ENCODE measurements around the gene SLC2A9.

DNA sequence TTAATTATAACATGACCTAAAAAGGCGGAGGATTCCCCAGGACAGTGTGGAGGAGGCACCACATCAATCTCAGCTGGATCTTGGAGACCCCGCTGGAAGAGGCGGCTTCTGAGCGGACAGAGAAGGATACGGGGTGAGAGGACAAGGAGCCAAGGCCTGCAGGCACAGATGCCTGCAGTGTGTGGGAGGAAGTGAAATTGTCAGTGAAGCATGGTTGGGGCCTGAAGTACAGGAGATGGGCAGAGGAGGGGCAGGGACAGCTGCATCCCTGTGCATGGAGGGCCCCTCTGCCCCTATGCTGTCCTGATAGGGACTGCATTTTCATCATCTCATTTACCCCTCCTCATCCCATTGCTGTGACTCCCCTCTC lies 1.7 kb upstream of the SLC2A9 start:
- no peak for TF ChIP-seq POLR2A (IDR thresholded peaks at IDR 0.05)
- TF ChIP-seq, protein P1, sequence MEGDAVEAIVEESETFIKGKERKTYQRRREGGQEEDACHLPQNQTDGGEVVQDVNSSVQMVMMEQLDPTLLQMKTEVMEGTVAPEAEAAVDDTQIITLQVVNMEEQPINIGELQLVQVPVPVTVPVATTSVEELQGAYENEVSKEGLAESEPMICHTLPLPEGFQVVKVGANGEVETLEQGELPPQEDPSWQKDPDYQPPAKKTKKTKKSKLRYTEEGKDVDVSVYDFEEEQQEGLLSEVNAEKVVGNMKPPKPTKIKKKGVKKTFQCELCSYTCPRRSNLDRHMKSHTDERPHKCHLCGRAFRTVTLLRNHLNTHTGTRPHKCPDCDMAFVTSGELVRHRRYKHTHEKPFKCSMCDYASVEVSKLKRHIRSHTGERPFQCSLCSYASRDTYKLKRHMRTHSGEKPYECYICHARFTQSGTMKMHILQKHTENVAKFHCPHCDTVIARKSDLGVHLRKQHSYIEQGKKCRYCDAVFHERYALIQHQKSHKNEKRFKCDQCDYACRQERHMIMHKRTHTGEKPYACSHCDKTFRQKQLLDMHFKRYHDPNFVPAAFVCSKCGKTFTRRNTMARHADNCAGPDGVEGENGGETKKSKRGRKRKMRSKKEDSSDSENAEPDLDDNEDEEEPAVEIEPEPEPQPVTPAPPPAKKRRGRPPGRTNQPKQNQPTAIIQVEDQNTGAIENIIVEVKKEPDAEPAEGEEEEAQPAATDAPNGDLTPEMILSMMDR (IDR thresholded peaks at IDR 0.05 in 4 of 5, conservative IDR thresholded peaks at IDR 0.05 in 1 of 5) = no peak

Data from gastrocnemius medialis (tissue), 4 donors.